A673 (cell line): Measurements from ENCODE around the gene AGMAT. TPM values are rescaled to one million over a fixed set of nuclear protein-coding genes. Genes with fewer than 3 reads are reported as not detected.

Experiments
- BruUV-seq: library from RNA; stranded (reverse); fragments of 400-500 nt; replicated peaks from 2 replicates; lab custom pipeline; 2021; lab: Mats Ljungman, UMichigan
- CTCF ChIA-PET: fragments of 300-600 bp; sonication (Branson Sonifier 250); formaldehyde crosslinking; loops from one replicate; lab custom pipeline; 2022; ENCODE audit warnings: antibody characterized with exemption; lab: Charles Lee
- POLR2A ChIA-PET: fragments of 300-600 bp; sonication (Branson Sonifier 250); formaldehyde crosslinking; loops from one replicate; lab custom pipeline; 2022; ENCODE audit warnings: antibody characterized with exemption; ENCODE audit not compliant: low non-redundant PET; lab: Charles Lee
- DNase-seq: peaks from one replicate; pipeline ENCODE4 v3.0.0-alpha.2; 2015; ENCODE audit warnings: low spot score
- H3K27ac ChIP-seq: fragments of 200-600 bp; sonication (generic); 2 replicates; pipeline ENCODE4 v1.5.1; 2016; ENCODE audit warnings: mixed run types, low read depth, mild to moderate bottlenecking, mixed read lengths, antibody characterized with exemption, low read length; ENCODE audit not compliant: poor library complexity, severe bottlenecking
- H3K27me3 ChIP-seq: fragments of 200-600 bp; sonication (generic); replicated peaks from 2 replicates; pipeline ENCODE4 v1.6.1; 2017; ENCODE audit warnings: mixed run types, low read depth, mild to moderate bottlenecking, mixed read lengths, antibody characterized with exemption, low read length; ENCODE audit not compliant: insufficient read depth, poor library complexity
- H3K36me3 ChIP-seq: fragments of 200-600 bp; sonication (generic); 2 replicates; pipeline ENCODE4 v1.6.1; 2016; ENCODE audit warnings: mixed run types, mild to moderate bottlenecking, mixed read lengths, antibody characterized with exemption, low read length; ENCODE audit not compliant: insufficient read depth, poor library complexity, severe bottlenecking
- H3K4me1 ChIP-seq: fragments of 200-600 bp; sonication (generic); 2 replicates; pipeline ENCODE4 v1.6.1; 2017; ENCODE audit warnings: mixed run types, mild to moderate bottlenecking, mixed read lengths, antibody characterized with exemption, low read length; ENCODE audit not compliant: insufficient read depth, poor library complexity, severe bottlenecking
- H3K4me3 ChIP-seq: fragments of 200-600 bp; sonication (generic); 2 replicates; pipeline ENCODE4 v1.5.1; 2016; ENCODE audit warnings: low read depth, mixed run types, mild to moderate bottlenecking, mixed read lengths, low read length; ENCODE audit not compliant: poor library complexity, severe bottlenecking
- H3K9me3 ChIP-seq: fragments of 200-600 bp; sonication (generic); 2 replicates; pipeline ENCODE4 v1.6.1; 2016; ENCODE audit warnings: mixed run types, low read depth, mild to moderate bottlenecking, mixed read lengths, antibody characterized with exemption, low read length; ENCODE audit not compliant: poor library complexity, severe bottlenecking
- EZH2 ChIP-seq: fragments of 200-600 bp; sonication (generic); IDR thresholded peaks from 2 replicates; pipeline ENCODE4 v1.6.1; 2017; ENCODE audit warnings: borderline replicate concordance, low read depth, mild to moderate bottlenecking, mixed read lengths, antibody characterized with exemption, low read length; ENCODE audit not compliant: poor library complexity, severe bottlenecking
- intact Hi-C: fragments of 100-400 bp; cut with micrococcal nuclease; formaldehyde crosslinking; loops from one replicate; pipeline ENCODE4 v1.10.0; 2022; ENCODE audit not compliant: unreplicated experiment
- total RNA-seq: library from RNA; stranded (reverse); gene quantifications from 2 replicates; pipeline ENCODE4 v1.2.3, GENCODE V29; 2021
- TF ChIP-seq, protein P1 (sequence below): fragments of 300-800, 200-600 bp; sonication (generic); conservative IDR thresholded peaks from 2 replicates; pipeline ENCODE4 v1.5.1; 2017; ENCODE audit warnings: low read depth, mild to moderate bottlenecking, antibody characterized with exemption, low read length, moderate library complexity, mixed read lengths

AGMAT gene
- total RNA-seq, 1 experiment from 2014 or later: 0.11 TPM

GRCh38 chr1:15525050-15526020, 59.5 kb downstream of the AGMAT start:
- TF ChIP-seq, protein P1, sequence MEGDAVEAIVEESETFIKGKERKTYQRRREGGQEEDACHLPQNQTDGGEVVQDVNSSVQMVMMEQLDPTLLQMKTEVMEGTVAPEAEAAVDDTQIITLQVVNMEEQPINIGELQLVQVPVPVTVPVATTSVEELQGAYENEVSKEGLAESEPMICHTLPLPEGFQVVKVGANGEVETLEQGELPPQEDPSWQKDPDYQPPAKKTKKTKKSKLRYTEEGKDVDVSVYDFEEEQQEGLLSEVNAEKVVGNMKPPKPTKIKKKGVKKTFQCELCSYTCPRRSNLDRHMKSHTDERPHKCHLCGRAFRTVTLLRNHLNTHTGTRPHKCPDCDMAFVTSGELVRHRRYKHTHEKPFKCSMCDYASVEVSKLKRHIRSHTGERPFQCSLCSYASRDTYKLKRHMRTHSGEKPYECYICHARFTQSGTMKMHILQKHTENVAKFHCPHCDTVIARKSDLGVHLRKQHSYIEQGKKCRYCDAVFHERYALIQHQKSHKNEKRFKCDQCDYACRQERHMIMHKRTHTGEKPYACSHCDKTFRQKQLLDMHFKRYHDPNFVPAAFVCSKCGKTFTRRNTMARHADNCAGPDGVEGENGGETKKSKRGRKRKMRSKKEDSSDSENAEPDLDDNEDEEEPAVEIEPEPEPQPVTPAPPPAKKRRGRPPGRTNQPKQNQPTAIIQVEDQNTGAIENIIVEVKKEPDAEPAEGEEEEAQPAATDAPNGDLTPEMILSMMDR: no peak
- no peak for TF ChIP-seq EZH2
- peak; percentile 14 for DNase-seq
- intact Hi-C loops: no loop called here
- BruUV-seq: no TSS peak
- no peaks in the 10 kb centered on the region for H3K9me3 ChIP-seq
- ChIA-PET POLR2A (interaction anchor here (0.7 kb wide), 1 partner anchor 555 kb away, joined by 16 read pairs; no protein-coding TSS in a partner anchor), CTCF (no interaction called here)
- no peaks in the 10 kb centered on the region for H3K27me3 ChIP-seq
- peak overlapping the region; percentile 93 for H3K4me3 ChIP-seq
- H3K27ac ChIP-seq: peak overlapping the region; percentile 4
- H3K36me3 ChIP-seq: no peaks in the 10 kb centered on the region
- H3K4me1 ChIP-seq: peaks cover 14% of the 10 kb centered on the region

GRCh38 chr1:15524283-15525049, 60.4 kb downstream of the AGMAT start:
- H3K4me3 ChIP-seq: peak overlapping the region; percentile 93
- H3K27ac ChIP-seq: peak overlapping the region; percentile 98
- no TSS peak for BruUV-seq
- ChIA-PET CTCF (no interaction called here), POLR2A (interaction anchor here (0.7 kb wide), 1 partner anchor 556 kb away, joined by 16 read pairs; no protein-coding TSS in a partner anchor)
- DNase-seq: peak; percentile 98
- H3K36me3 ChIP-seq: no peaks in the 10 kb centered on the region
- H3K4me1 ChIP-seq: peaks cover 14% of the 10 kb centered on the region
- H3K27me3 ChIP-seq: no peaks in the 10 kb centered on the region
- TF ChIP-seq EZH2: no peak
- TF ChIP-seq, protein P1: no peak
- no peaks in the 10 kb centered on the region for H3K9me3 ChIP-seq
- intact Hi-C loops: no loop called here

DNA sequence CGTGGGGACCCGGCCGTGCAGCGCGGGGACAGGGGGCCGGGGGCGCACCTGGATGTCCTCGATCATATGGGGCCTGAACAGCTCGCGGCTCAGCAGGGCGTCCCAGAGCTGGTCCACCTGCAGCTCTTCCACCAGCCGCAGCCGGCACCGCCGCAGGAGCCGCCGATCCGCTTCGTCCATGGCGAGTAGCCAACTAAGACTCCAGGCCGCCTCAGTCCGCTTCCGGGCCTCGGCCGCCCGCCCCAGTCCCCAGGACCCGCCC, 60.9 kb downstream of the AGMAT start, which contains the start of gene CASP9:
Gene CASP9 (minus strand): TSS at position 195 of the 262 bp plus-strand sequence. CDS start 15 bp downstream, at position 180.
- ChIA-PET POLR2A (no interaction called here), CTCF (no interaction called here)
- no TSS peak for BruUV-seq

More for the DNA sequence above, 60.9 kb downstream of the AGMAT start, which contains the start of gene CASP9:
- no peaks in the 10 kb centered on the region for H3K27me3 ChIP-seq
- peaks cover 14% of the 10 kb centered on the region for H3K4me1 ChIP-seq
- H3K36me3 ChIP-seq: no peaks in the 10 kb centered on the region
- no peaks in the 10 kb centered on the region for H3K9me3 ChIP-seq
- intact Hi-C loops: no loop called here
- no peak for DNase-seq
- TF ChIP-seq EZH2: no peak
- TF ChIP-seq, protein P1: no peak
- H3K27ac ChIP-seq: peak within 1 kb of the TSS; percentile 98
- H3K4me3 ChIP-seq: peak within 1 kb of the TSS; percentile 93
